GM19099 (cell line): Measurements from ENCODE around the gene GLMN.

ENCODE experiments used
- POLR2A ChIP-seq: IDR thresholded peaks from 3 replicates; pipeline ENCODE4 v1.6.1; 2011; ENCODE audit warnings: low read depth; ENCODE audit not compliant: insufficient read length; ENCODE audit errors: extremely low read depth

Gene GLMN

GRCh38 chr1:92298573-92299476 lies at the start of gene GLMN, which contains the start of gene RPAP2:
Gene GLMN (minus strand): TSS chr1:92298987. CDS start chr1:92297999, 988 bp downstream.
Gene RPAP2 (plus strand): TSS chr1:92299059. CDS start chr1:92299074, 15 bp downstream.
- peak; percentile 96 for TF ChIP-seq POLR2A

- TF ChIP-seq POLR2A = no peak
Measured at GRCh38 chr1:92346866-92347640, 48.3 kb upstream of the GLMN start.

GRCh38 chr1:92343061-92343460 lies 44.3 kb upstream of the GLMN start:
- TF ChIP-seq POLR2A = no peak

GRCh38 chr1:92342401-92342800 lies 43.6 kb upstream of the GLMN start:
- TF ChIP-seq POLR2A = no peak

GRCh38 chr1:92340154-92340553 lies 41.4 kb upstream of the GLMN start:
- no peak for TF ChIP-seq POLR2A

GRCh38 chr1:92333668-92334067 lies 34.9 kb upstream of the GLMN start:
- TF ChIP-seq POLR2A = no peak

- TF ChIP-seq POLR2A = no peak
Measured at GRCh38 chr1:92329347-92330129, 30.8 kb upstream of the GLMN start.

GRCh38 chr1:92327794-92328193 lies 29.0 kb upstream of the GLMN start:
- no peak for TF ChIP-seq POLR2A

- TF ChIP-seq POLR2A = no peak
Measured at GRCh38 chr1:92326681-92327080, 27.9 kb upstream of the GLMN start.

GRCh38 chr1:92324784-92325183 lies 26.0 kb upstream of the GLMN start:
- no peak for TF ChIP-seq POLR2A

- no peak for TF ChIP-seq POLR2A
Measured at GRCh38 chr1:92323473-92324453, 25.0 kb upstream of the GLMN start.

- TF ChIP-seq POLR2A = no peak
Measured at GRCh38 chr1:92317836-92318493, 19.2 kb upstream of the GLMN start.
